H1 (cell line): ENCODE data around the gene TUBB1. TPM values are rescaled to one million over a fixed set of nuclear protein-coding genes. Genes with fewer than 3 reads are reported as not detected.

Experiments used
- CTCF ChIA-PET: fragments of 300-600 bp; sonication (Branson Sonifier 250); formaldehyde crosslinking; loops from one replicate; lab custom pipeline; 2021; ENCODE audit not compliant: partially characterized antibody; lab: Charles Lee
- POLR2A ChIA-PET: fragments of 300-600 bp; sonication (Branson Sonifier 250); formaldehyde crosslinking; loops from one replicate; lab custom pipeline; 2021; ENCODE audit warnings: inconsistent platforms; ENCODE audit not compliant: partially characterized antibody; lab: Charles Lee
- DNase-seq, 2 experiments: peaks; one replicate each; pipeline versions ENCODE4 v3.0.0 to v3.0.0-alpha.2; 2010 to 2022; ENCODE audit warnings: low spot score in 2 of 2, low read depth in 1 of 2, mixed read lengths in 1 of 2
- FAIRE-seq: peaks from 2 replicates; lab custom pipeline; 2011; peaks lifted over from hg19 to GRCh38; lab: Jason Lieb, UNC
- H2AFZ ChIP-seq: 2 replicates; pipeline ENCODE4 v1.8.1; 2012; ENCODE audit warnings: low read length, inconsistent platforms
- H2AK5ac ChIP-seq: 2 replicates; pipeline ENCODE4 v1.6.1; 2013; ENCODE audit warnings: low read depth, low read length
- H2BK120ac ChIP-seq: replicated peaks from 2 replicates; pipeline ENCODE3; 2013; ENCODE audit warnings: low read depth, low read length, inconsistent platforms
- H2BK12ac ChIP-seq: 2 replicates; pipeline ENCODE4 v1.6.1; 2013; ENCODE audit warnings: low read depth, low read length
- H2BK15ac ChIP-seq: 2 replicates; pipeline ENCODE4 v1.6.1; 2013; ENCODE audit warnings: low read length
- H2BK20ac ChIP-seq: 2 replicates; pipeline ENCODE4 v1.6.1; 2013; ENCODE audit warnings: low read length
- H2BK5ac ChIP-seq: 2 replicates; pipeline ENCODE4 v1.6.1; 2013; ENCODE audit warnings: low read depth, low read length
- H3K14ac ChIP-seq: 2 replicates; pipeline ENCODE4 v1.6.1; 2013; ENCODE audit warnings: inconsistent platforms; ENCODE audit not compliant: insufficient read length
- H3K18ac ChIP-seq: 2 replicates; pipeline ENCODE4 v1.6.1; 2013; ENCODE audit warnings: low read length; ENCODE audit errors: extremely low read depth
- H3K23ac ChIP-seq: 2 replicates; pipeline ENCODE4 v1.6.1; 2013; ENCODE audit warnings: inconsistent platforms; ENCODE audit not compliant: insufficient read length
- H3K23me2 ChIP-seq: 2 replicates; pipeline ENCODE4 v1.6.1; 2013; ENCODE audit warnings: low read depth, low read length
- H3K27ac ChIP-seq: 2 replicates; pipeline ENCODE4 v1.6.1; 2011; ENCODE audit warnings: low read depth, low read length, inconsistent platforms
- H3K27me3 ChIP-seq, 4 experiments: replicated peaks in 1 of 4; 1 replicate in 1 of 4; 2 replicates in 3 of 4; pipeline versions ENCODE4 v1.6.1 to v1.8.1; 2011 to 2013; ENCODE audit warnings: low read length in 3 of 4, mild to moderate bottlenecking in 3 of 4, inconsistent platforms in 2 of 4, mixed read lengths in 2 of 4, moderate library complexity in 1 of 4; ENCODE audit not compliant: control insufficient read depth in 3 of 4, insufficient read depth in 3 of 4; ENCODE audit errors: extremely low read depth in 1 of 4
- H3K36me3 ChIP-seq, 4 experiments: 2 replicates each; pipeline versions ENCODE4 v1.6.1 to v1.8.1; 2011 to 2013; ENCODE audit warnings: mild to moderate bottlenecking in 4 of 4, low read length in 3 of 4, moderate library complexity in 2 of 4, control low read depth in 1 of 4, inconsistent platforms in 1 of 4; ENCODE audit not compliant: insufficient read depth in 4 of 4, control insufficient read depth in 2 of 4
- H3K4ac ChIP-seq: replicated peaks from 2 replicates; pipeline ENCODE3; 2013; ENCODE audit warnings: low read length, low read depth, mixed read lengths, inconsistent platforms; ENCODE audit not compliant: insufficient read length
- H3K4me1 ChIP-seq, 4 experiments: replicated peaks in 1 of 4; 1 replicate in 1 of 4; 2 replicates in 3 of 4; pipeline versions ENCODE4 v1.6.1 to v1.8.1; 2011 to 2013; ENCODE audit warnings: low read length in 3 of 4, inconsistent platforms in 2 of 4, mixed read lengths in 1 of 4; ENCODE audit not compliant: insufficient read depth in 4 of 4, control insufficient read depth in 3 of 4
- H3K4me2 ChIP-seq, 2 experiments: 2 replicates each; pipeline versions ENCODE4 v1.6.1 to v1.8.1; 2011 to 2013; ENCODE audit warnings: low read depth in 2 of 2, low read length in 2 of 2, control low read depth in 1 of 2, inconsistent platforms in 1 of 2, mild to moderate bottlenecking in 1 of 2; ENCODE audit not compliant: insufficient read depth in 1 of 2
- H3K4me3 ChIP-seq, 4 experiments: fragments of 200-600, 300-600 bp in 1 of 4; sonication (generic), shearing (Covaris generic), sonication (Bioruptor Twin) in 1 of 4; 2 replicates each; pipeline versions ENCODE4 v1.5.1 to v1.8.1; 2011 to 2016; ENCODE audit warnings: low read length in 4 of 4, low read depth in 3 of 4, control low read depth in 2 of 4, inconsistent platforms in 2 of 4, mild to moderate bottlenecking in 2 of 4, mixed read lengths in 1 of 4, moderate library complexity in 1 of 4; ENCODE audit not compliant: insufficient read depth in 2 of 4; ENCODE audit errors: extremely low read depth in 1 of 4
- H3K56ac ChIP-seq: replicated peaks from 2 replicates; pipeline ENCODE3; 2013; ENCODE audit warnings: low read depth, mild to moderate bottlenecking, mixed read lengths, low read length, inconsistent platforms; ENCODE audit not compliant: insufficient read length
- H3K79me1 ChIP-seq: 2 replicates; pipeline ENCODE4 v1.6.1; 2013; ENCODE audit warnings: low read depth, low read length, control low read depth
- H3K79me2 ChIP-seq, 2 experiments: 2 replicates each; pipeline versions ENCODE4 v1.6.1 to v1.8.1; 2012 to 2013; ENCODE audit warnings: low read length in 2 of 2, mild to moderate bottlenecking in 2 of 2, inconsistent platforms in 1 of 2; ENCODE audit not compliant: insufficient read depth in 2 of 2, control insufficient read depth in 1 of 2
- H3K9ac ChIP-seq, 4 experiments: replicated peaks in 1 of 4; 1 replicate in 1 of 4; 2 replicates in 3 of 4; pipeline versions ENCODE4 v1.6.1 to v1.8.1; 2011 to 2013; ENCODE audit warnings: low read depth in 3 of 4, low read length in 3 of 4, control low read depth in 2 of 4, mild to moderate bottlenecking in 2 of 4, moderate library complexity in 2 of 4, inconsistent platforms in 1 of 4; ENCODE audit errors: extremely low read depth in 1 of 4
- H3K9me3 ChIP-seq, 2 experiments: 2 replicates each; pipeline versions ENCODE4 v1.6.1 to v1.8.1; 2012 to 2013; ENCODE audit warnings: mild to moderate bottlenecking in 2 of 2, moderate library complexity in 2 of 2, control low read depth in 1 of 2, inconsistent platforms in 1 of 2, low read depth in 1 of 2, low read length in 1 of 2, mixed read lengths in 1 of 2; ENCODE audit not compliant: insufficient read depth in 2 of 2
- H4K20me1 ChIP-seq, 2 experiments: replicated peaks in 1 of 2; 2 replicates each; pipeline versions ENCODE3 to v1.8.1; 2011 to 2013; ENCODE audit warnings: inconsistent platforms in 2 of 2, low read length in 2 of 2, mild to moderate bottlenecking in 1 of 2; ENCODE audit not compliant: insufficient read depth in 2 of 2, control insufficient read depth in 1 of 2
- H4K5ac ChIP-seq: 2 replicates; pipeline ENCODE4 v1.6.1; 2013; ENCODE audit warnings: low read length, low read depth, mixed read lengths, inconsistent platforms; ENCODE audit not compliant: insufficient read length
- H4K8ac ChIP-seq: 2 replicates; pipeline ENCODE4 v1.8.0; 2013; ENCODE audit warnings: mild to moderate bottlenecking, moderate library complexity, low read length, inconsistent platforms; ENCODE audit not compliant: insufficient read depth; ENCODE audit errors: extremely low read depth
- H4K91ac ChIP-seq: replicated peaks from 2 replicates; pipeline ENCODE3; 2013; ENCODE audit warnings: low read length, mixed read lengths, inconsistent platforms; ENCODE audit not compliant: insufficient read length
- CEBPB ChIP-seq: IDR thresholded peaks from 2 replicates; pipeline ENCODE4 v1.6.1; 2012; ENCODE audit warnings: low read depth, low read length
- RXRA ChIP-seq: IDR thresholded peaks from 2 replicates; pipeline ENCODE4 v1.6.1; 2011; ENCODE audit warnings: low read depth, mild to moderate bottlenecking, low read length, moderate library complexity; ENCODE audit not compliant: insufficient read depth
- WGBS, 2 experiments: shearing (Covaris generic) in 1 of 2; methylation state at CpG; one replicate each; pipeline versions ENCODE4 v1.1.6 to v1.1.7; 2013 to 2015; ENCODE audit warnings: low lambda C conversion rate in 2 of 2, mixed read lengths in 2 of 2, inconsistent platforms in 1 of 2, low coverage in 1 of 2, missing lambda C conversion rate in 1 of 2; ENCODE audit not compliant: insufficient replicate concordance in 2 of 2, insufficient coverage in 1 of 2, insufficient read length in 1 of 2; ENCODE audit errors: extremely low coverage in 1 of 2, missing lambda C conversion rate in 1 of 2; 5-methylcytosine and 5-hydroxymethylcytosine counted together
- polyA plus RNA-seq, 7 experiments: library from polyadenylated mRNA; depleted of rRNA in 3 of 7; stranded (reverse) in 5 of 7; unstranded in 2 of 7; fragments of >200 nt in 5 of 7; fragments of 200-250 nt in 2 of 7; gene quantifications; 1 replicate in 5 of 7; 2 replicates in 1 of 7; 4 replicates in 1 of 7; pipeline versions ENCODE4 v1.2.1 to v1.2.3, GENCODE V29; 2011 to 2013; ENCODE audit warnings: missing spikeins in 2 of 7, mixed read lengths in 2 of 7
- total RNA-seq: library from RNA; stranded (reverse); fragmentation: NEBNext Ultra II Directional; extraction: Animal tissue kit (Norgen Biotek cat#: 25700); gene quantifications from 2 replicates; pipeline ENCODE4 v1.2.1, GENCODE V29; 2021
- TF ChIP-seq, protein P1 (sequence below), 3 experiments: IDR thresholded peaks; 1 replicate in 2 of 3; 2 replicates in 1 of 3; pipeline versions ENCODE4 v1.5.1 to v1.6.1; 2011; ENCODE audit warnings: low read length in 3 of 3, mild to moderate bottlenecking in 3 of 3, inconsistent platforms in 2 of 3, low read depth in 1 of 3, moderate library complexity in 1 of 3; ENCODE audit not compliant: insufficient read depth in 1 of 3; ENCODE audit errors: control extremely low read depth in 1 of 3

The TUBB1 gene
- total and polyA plus RNA-seq, 2 of the 8 experiments (the other 6 are each of a cell fraction or from before 2014, with no cell fraction given): not detected

DNA sequence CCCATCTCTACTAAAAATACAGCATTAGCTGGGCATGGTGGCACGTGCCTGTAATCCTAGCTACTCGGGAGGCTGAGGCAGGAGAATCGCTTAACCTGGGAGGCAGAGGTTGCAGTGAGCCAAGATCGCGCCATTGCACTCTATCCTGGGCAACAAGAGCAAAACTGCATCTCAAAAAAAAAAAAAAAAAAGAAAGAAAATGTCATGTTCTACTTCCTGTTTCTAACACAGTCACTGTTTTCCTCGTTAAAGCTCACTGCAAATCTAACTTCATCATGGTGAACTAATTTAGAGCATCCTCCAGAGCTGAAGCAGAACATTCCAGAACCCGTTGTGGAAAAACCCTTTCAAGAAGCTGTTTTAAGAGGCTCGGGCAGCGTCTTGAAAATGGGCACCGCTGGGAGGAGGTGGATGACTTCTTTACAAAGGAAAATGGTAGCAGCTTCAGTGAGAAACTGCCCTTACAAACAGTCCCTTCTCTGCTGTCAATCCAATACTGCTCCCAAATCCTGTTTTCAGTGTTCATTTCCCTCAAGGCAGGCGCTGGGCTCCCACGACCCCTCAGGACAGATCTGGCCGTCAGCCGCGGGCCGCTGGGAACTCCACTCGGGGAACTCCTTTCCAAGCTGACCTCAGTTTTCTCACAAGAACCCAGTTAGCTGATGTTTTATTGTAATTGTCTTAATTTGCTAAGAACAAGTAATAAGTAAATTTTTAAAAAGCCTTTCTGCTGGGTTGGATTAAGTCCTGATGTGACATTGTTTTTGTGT lies 24.7 kb upstream of the TUBB1 start:
- Histone ChIP-seq H2BK15ac (no peak overlapping the region), H4K20me1 (peaks cover 0 to 6% of the 10 kb centered on the region in 2 experiments), H3K23me2 (no peaks in the 10 kb centered on the region), H3K56ac (no peak overlapping the region), H2AK5ac (no peak overlapping the region), H2BK12ac (no peak overlapping the region), H3K4me3 (no peak overlapping the region), H2BK5ac (no peak overlapping the region), H4K8ac (no peak overlapping the region), H2BK20ac (no peak overlapping the region), H4K91ac (no peak overlapping the region), H3K23ac (no peak overlapping the region), H3K14ac (no peak overlapping the region), H3K79me1 (no peaks in the 10 kb centered on the region), H3K9ac (no peak overlapping the region), H3K36me3 (peaks cover 16 to 64% (median 51%) of the 10 kb centered on the region in 4 experiments; a peak in 7 of 8 replicates), H3K4me2 (no peak overlapping the region), H3K18ac (no peak overlapping the region), H3K9me3 (no peaks in the 10 kb centered on the region), H3K79me2 (no peaks in the 10 kb centered on the region), H2AFZ (no peak overlapping the region), H3K4me1 (no peaks in the 10 kb centered on the region), H4K5ac (no peak overlapping the region), H3K4ac (no peak overlapping the region), H3K27me3 (no peaks in the 10 kb centered on the region), H2BK120ac (no peak overlapping the region), H3K27ac (no peak overlapping the region)
- no peak for FAIRE-seq
- WGBS, 2 experiments: 91% methylated on average over 17 of the region's 17 CpGs; no CpG with 5 or more reads in 1 of the 2 experiments
- DNase-seq: no peak
- CTCF ChIA-PET: interaction anchor here (0.7 kb wide), 1 partner anchor 1421 kb away, joined by 5 read pairs; no protein-coding TSS in a partner anchor
- POLR2A ChIA-PET: no interaction called here
- TF ChIP-seq CEBPB (no peak), RXRA (no peak)
- TF ChIP-seq, protein P1, sequence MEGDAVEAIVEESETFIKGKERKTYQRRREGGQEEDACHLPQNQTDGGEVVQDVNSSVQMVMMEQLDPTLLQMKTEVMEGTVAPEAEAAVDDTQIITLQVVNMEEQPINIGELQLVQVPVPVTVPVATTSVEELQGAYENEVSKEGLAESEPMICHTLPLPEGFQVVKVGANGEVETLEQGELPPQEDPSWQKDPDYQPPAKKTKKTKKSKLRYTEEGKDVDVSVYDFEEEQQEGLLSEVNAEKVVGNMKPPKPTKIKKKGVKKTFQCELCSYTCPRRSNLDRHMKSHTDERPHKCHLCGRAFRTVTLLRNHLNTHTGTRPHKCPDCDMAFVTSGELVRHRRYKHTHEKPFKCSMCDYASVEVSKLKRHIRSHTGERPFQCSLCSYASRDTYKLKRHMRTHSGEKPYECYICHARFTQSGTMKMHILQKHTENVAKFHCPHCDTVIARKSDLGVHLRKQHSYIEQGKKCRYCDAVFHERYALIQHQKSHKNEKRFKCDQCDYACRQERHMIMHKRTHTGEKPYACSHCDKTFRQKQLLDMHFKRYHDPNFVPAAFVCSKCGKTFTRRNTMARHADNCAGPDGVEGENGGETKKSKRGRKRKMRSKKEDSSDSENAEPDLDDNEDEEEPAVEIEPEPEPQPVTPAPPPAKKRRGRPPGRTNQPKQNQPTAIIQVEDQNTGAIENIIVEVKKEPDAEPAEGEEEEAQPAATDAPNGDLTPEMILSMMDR (IDR thresholded peaks at IDR 0.05; ENCODE audit: control extremely low read depth in 1 of 3, insufficient read depth in 1 of 3, low read depth in 1 of 3, low read length in 3 of 3): no peak
